Measurements from ENCODE around the gene PPM1L.

GRCh38 chr3:160768918-160769317, 12.9 kb downstream of the PPM1L start:
- TF ChIP-seq POLR2A (IDR thresholded peaks at IDR 0.05; ENCODE audit: borderline replicate concordance, extremely low read depth, insufficient read depth, insufficient read length): no peak
- TF ChIP-seq, protein P1, sequence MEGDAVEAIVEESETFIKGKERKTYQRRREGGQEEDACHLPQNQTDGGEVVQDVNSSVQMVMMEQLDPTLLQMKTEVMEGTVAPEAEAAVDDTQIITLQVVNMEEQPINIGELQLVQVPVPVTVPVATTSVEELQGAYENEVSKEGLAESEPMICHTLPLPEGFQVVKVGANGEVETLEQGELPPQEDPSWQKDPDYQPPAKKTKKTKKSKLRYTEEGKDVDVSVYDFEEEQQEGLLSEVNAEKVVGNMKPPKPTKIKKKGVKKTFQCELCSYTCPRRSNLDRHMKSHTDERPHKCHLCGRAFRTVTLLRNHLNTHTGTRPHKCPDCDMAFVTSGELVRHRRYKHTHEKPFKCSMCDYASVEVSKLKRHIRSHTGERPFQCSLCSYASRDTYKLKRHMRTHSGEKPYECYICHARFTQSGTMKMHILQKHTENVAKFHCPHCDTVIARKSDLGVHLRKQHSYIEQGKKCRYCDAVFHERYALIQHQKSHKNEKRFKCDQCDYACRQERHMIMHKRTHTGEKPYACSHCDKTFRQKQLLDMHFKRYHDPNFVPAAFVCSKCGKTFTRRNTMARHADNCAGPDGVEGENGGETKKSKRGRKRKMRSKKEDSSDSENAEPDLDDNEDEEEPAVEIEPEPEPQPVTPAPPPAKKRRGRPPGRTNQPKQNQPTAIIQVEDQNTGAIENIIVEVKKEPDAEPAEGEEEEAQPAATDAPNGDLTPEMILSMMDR (IDR thresholded peaks at IDR 0.05 in 2 of 3, conservative IDR thresholded peaks at IDR 0.05 in 1 of 3; ENCODE audit: borderline replicate concordance in 1 of 3, insufficient read depth in 1 of 3, low read depth in 2 of 3, low read length in 2 of 3): no peak
- no peak for TF ChIP-seq EZH2phosphoT487 (IDR thresholded peaks at IDR 0.05; ENCODE audit: borderline replicate concordance)
- TF ChIP-seq POLR2AphosphoS5 (IDR thresholded peaks at IDR 0.05; ENCODE audit: low read depth, low read length): no peak
- no peak for TF ChIP-seq EZH2 (IDR thresholded peaks at IDR 0.05)

All from HCT116 (cell line).